HepG2 (cell line): Measurements from ENCODE around the gene MEGF10. TPM values are rescaled to one million over a fixed set of nuclear protein-coding genes. Genes with fewer than 3 reads are reported as not detected.

Source experiments
- ATAC-seq: fragments of 200-7000 bp; cut with Tn5 transposase; 3 replicates; pipeline ENCODE4 v1.9.1; 2020; ENCODE audit warnings: mild to moderate bottlenecking, moderate library complexity
- BruUV-seq: library from RNA; stranded (reverse); fragments of 400-500 nt; replicated peaks from 2 replicates; lab custom pipeline; 2021; lab: Mats Ljungman, UMichigan
- CTCF ChIA-PET: fragments of 300-600 bp; formaldehyde crosslinking; extraction: SDS; loops from one replicate; lab custom pipeline; 2021; ENCODE audit warnings: low total read pairs, inconsistent platforms, low intra/inter-chr PET ratio; lab: Yijun Ruan, JAX
- POLR2A ChIA-PET: fragments of 350-600 bp; sonication (Branson Sonifier 250); formaldehyde crosslinking; loops from one replicate; lab custom pipeline; 2020; ENCODE audit warnings: antibody characterized with exemption, inconsistent platforms; lab: Yijun Ruan, JAX
- DNase-seq: peaks from one replicate; pipeline ENCODE4 v3.0.0-alpha.2; 2015; ENCODE audit warnings: low spot score
- FAIRE-seq: peaks from 3 replicates; lab custom pipeline; 2011; peaks lifted over from hg19 to GRCh38; lab: Jason Lieb, UNC
- H2AFZ ChIP-seq: one replicate; pipeline ENCODE4 v1.6.1; 2011; ENCODE audit warnings: low read length, inconsistent platforms
- H3K27ac ChIP-seq: fragments of 300-600 bp; 3 replicates; pipeline ENCODE4 v1.8.0; 2011; ENCODE audit warnings: mixed run types, mild to moderate bottlenecking, mixed read lengths, low read length, inconsistent platforms; ENCODE audit not compliant: insufficient read depth; ENCODE audit errors: extremely low read length
- H3K27me3 ChIP-seq, 2 experiments: fragments of 200-600 bp in 1 of 2; 2 replicates in 1 of 2; 3 replicates in 1 of 2; pipeline versions ENCODE4 v1.6.0 to v1.8.0; 2011; ENCODE audit warnings: low read length in 2 of 2, mild to moderate bottlenecking in 2 of 2, moderate library complexity in 2 of 2, inconsistent platforms in 1 of 2; ENCODE audit not compliant: insufficient read depth in 2 of 2, control insufficient read depth in 1 of 2
- H3K36me3 ChIP-seq, 2 experiments: fragments of 200-600 bp in 1 of 2; replicated peaks in 1 of 2; 2 replicates in 1 of 2; 3 replicates in 1 of 2; pipeline versions ENCODE4 v1.5.1 to v1.8.0; 2011; ENCODE audit warnings: low read length in 2 of 2, inconsistent platforms in 1 of 2; ENCODE audit not compliant: insufficient read depth in 2 of 2, control insufficient read depth in 1 of 2
- H3K4me1 ChIP-seq: 2 replicates; pipeline ENCODE4 v1.5.1; 2012; ENCODE audit warnings: low read length, inconsistent platforms; ENCODE audit not compliant: insufficient read depth
- H3K4me2 ChIP-seq: 2 replicates; pipeline ENCODE4 v1.6.0; 2011; ENCODE audit warnings: low read depth, low read length, inconsistent platforms
- H3K4me3 ChIP-seq, 3 experiments: fragments of 200-600 bp in 1 of 3; sonication (generic), shearing (Covaris generic) in 1 of 3; replicated peaks in 1 of 3; 2 replicates each; pipeline ENCODE4 v1.5.1; 2011 to 2016; ENCODE audit warnings: low read length in 3 of 3, inconsistent platforms in 2 of 3, low read depth in 2 of 3, mild to moderate bottlenecking in 2 of 3, control low read depth in 1 of 3, mixed read lengths in 1 of 3; ENCODE audit not compliant: insufficient read depth in 1 of 3
- H3K79me2 ChIP-seq: one replicate; pipeline ENCODE4 v1.6.1; 2011; ENCODE audit warnings: low read length, inconsistent platforms; ENCODE audit not compliant: insufficient read depth
- H3K9ac ChIP-seq: 2 replicates; pipeline ENCODE4 v1.6.0; 2011; ENCODE audit warnings: mild to moderate bottlenecking, low read depth, low read length, inconsistent platforms; ENCODE audit not compliant: insufficient read depth
- H3K9me3 ChIP-seq: 2 replicates; pipeline ENCODE4 v1.5.1; 2012; ENCODE audit warnings: mild to moderate bottlenecking, low read length
- H4K20me1 ChIP-seq: 2 replicates; pipeline ENCODE4 v1.6.0; 2011; ENCODE audit warnings: inconsistent platforms, mild to moderate bottlenecking, low read length, moderate library complexity; ENCODE audit not compliant: insufficient read depth
- BCLAF1 ChIP-seq: fragments of 450-650 bp; IDR thresholded peaks from 2 replicates; pipeline ENCODE4 v1.6.1; 2017; ENCODE audit warnings: mild to moderate bottlenecking
- HDAC1 ChIP-seq: sonication (generic); formaldehyde crosslinking; IDR thresholded peaks from 2 replicates; pipeline ENCODE4 v1.5.1; 2020; ENCODE audit warnings: mild to moderate bottlenecking, missing genetic modification reagents
- IKZF1 ChIP-seq: fragments of 450-650 bp; IDR thresholded peaks from 2 replicates; pipeline ENCODE4 v1.7.1; 2016
- IKZF4 ChIP-seq: sonication (generic); formaldehyde crosslinking; IDR thresholded peaks from 2 replicates; pipeline ENCODE4 v1.5.1; 2020; ENCODE audit warnings: borderline replicate concordance, mild to moderate bottlenecking, low read depth, missing genetic modification reagents; ENCODE audit errors: not compliant biosample characterization
- KDM5B ChIP-seq: sonication (generic); formaldehyde crosslinking; IDR thresholded peaks from 2 replicates; pipeline ENCODE4 v1.4.0; 2020; ENCODE audit warnings: missing genetic modification reagents, mild to moderate bottlenecking, borderline replicate concordance
- MLLT10 ChIP-seq: sonication (generic); formaldehyde crosslinking; IDR thresholded peaks from 2 replicates; pipeline ENCODE4 v1.4.0; 2020; ENCODE audit warnings: missing genetic modification reagents
- MXI1 ChIP-seq: IDR thresholded peaks from 3 replicates; pipeline ENCODE4 v1.6.1; 2012; ENCODE audit warnings: low read depth, low read length, inconsistent platforms, borderline replicate concordance
- NR0B2 ChIP-seq: sonication (generic); formaldehyde crosslinking; IDR thresholded peaks from 2 replicates; pipeline ENCODE4 v1.4.0; 2020; ENCODE audit warnings: mild to moderate bottlenecking, missing genetic modification reagents
- ZNF17 ChIP-seq: sonication (generic); formaldehyde crosslinking; IDR thresholded peaks from 2 replicates; pipeline ENCODE4 v1.5.0; 2020; ENCODE audit warnings: mild to moderate bottlenecking, missing genetic modification reagents
- ZNF382 ChIP-seq: sonication (generic); formaldehyde crosslinking; IDR thresholded peaks from 2 replicates; pipeline ENCODE4 v1.5.0; 2020; ENCODE audit warnings: missing genetic modification reagents, mild to moderate bottlenecking, borderline replicate concordance
- ZNF562 ChIP-seq: sonication (generic); formaldehyde crosslinking; IDR thresholded peaks from 2 replicates; pipeline ENCODE4 v1.8.0; 2022; ENCODE audit warnings: missing genetic modification reagents, borderline replicate concordance
- ZNF652 ChIP-seq: IDR thresholded peaks from 2 replicates; pipeline ENCODE4 v1.6.1; 2016; ENCODE audit warnings: low read depth, borderline replicate concordance
- ZNF788 ChIP-seq: sonication (generic); formaldehyde crosslinking; IDR thresholded peaks from 2 replicates; pipeline ENCODE4 v1.5.0; 2020; ENCODE audit warnings: mild to moderate bottlenecking, missing genetic modification reagents, borderline replicate concordance
- WGBS: methylation state at CpG from one replicate; pipeline ENCODE4 v1.1.6; 2017; ENCODE audit warnings: low lambda C conversion rate; 5-methylcytosine and 5-hydroxymethylcytosine counted together
- in situ Hi-C: cut with HindIII; loops from 2 replicates; pipeline ENCODE4 v1.10.0; 2017; ENCODE audit warnings: low pct_unique_long_range_greater_than_20kb; ENCODE audit not compliant: extremely low pct_ligation_motif_present
- intact Hi-C: fragments of 100-400 bp; cut with micrococcal nuclease; formaldehyde crosslinking; loops from one replicate; pipeline ENCODE4 v1.10.0; 2022; ENCODE audit not compliant: unreplicated experiment
- polyA plus RNA-seq, 8 experiments: library from polyadenylated mRNA; depleted of rRNA in 3 of 8; stranded (reverse) in 7 of 8; unstranded in 1 of 8; fragments of >200 nt; fragmentation: Illumina TruSeq in 4 of 8; extraction: Trizol in 4 of 8; gene quantifications; 2 replicates each; pipeline versions ENCODE4 v1.2.1 to v1.2.3, GENCODE V29; 2011 to 2016; ENCODE audit warnings: low read depth in 4 of 8, missing spikeins in 1 of 8, mixed read lengths in 1 of 8; ENCODE audit not compliant: insufficient read depth in 1 of 8
- total RNA-seq, 5 experiments: library from RNA; depleted of rRNA; stranded (reverse); fragments of >200 nt; fragmentation: Illumina TruSeq; extraction: Trizol; gene quantifications; 2 replicates each; pipeline ENCODE4 v1.2.3, GENCODE V29; 2016; ENCODE audit warnings: low read depth in 1 of 5
- TF ChIP-seq, protein P1 (sequence below): sonication (generic); formaldehyde crosslinking; IDR thresholded peaks from 2 replicates; pipeline ENCODE4 v1.4.0; 2020; ENCODE audit warnings: missing genetic modification reagents

Gene MEGF10
- total and polyA plus RNA-seq, 2 of the 13 experiments (the other 11 are each of a cell fraction or from before 2014, with no cell fraction given), result not detected

DNA sequence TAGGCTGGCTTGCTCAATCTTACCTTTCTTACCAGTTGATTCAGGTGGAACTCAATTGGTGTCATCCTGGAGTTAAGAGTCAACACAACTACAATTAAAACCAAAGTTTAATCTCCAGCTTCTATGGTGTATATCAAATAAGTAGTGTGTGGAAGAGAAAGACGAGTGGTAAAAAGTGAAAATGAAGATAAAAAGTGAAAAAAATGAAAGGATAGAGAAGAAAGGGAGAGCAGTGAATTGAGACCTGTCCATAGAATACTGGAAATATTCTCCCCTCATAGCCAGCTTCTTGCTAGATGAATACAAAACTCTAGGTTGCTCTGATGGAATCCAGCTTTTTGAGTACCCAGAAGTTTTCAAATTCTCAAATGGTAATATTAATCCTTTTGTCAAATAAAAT, 76.4 kb downstream of the MEGF10 start:
- no peak overlapping the region for H3K27ac ChIP-seq
- 12% methylated on average over 1 of the region's 1 CpG for WGBS
- in situ Hi-C loops (no loop called here), intact Hi-C loops (no loop called here)
- FAIRE-seq, result no peak
- TF ChIP-seq ZNF382 (CRISPR knock-in tag) (no peak), KDM5B (CRISPR knock-in tag) (no peak), ZNF17 (CRISPR knock-in tag) (no peak), IKZF1 (no peak), ZNF788 (no peak)
- H4K20me1 ChIP-seq, result no peaks in the 10 kb centered on the region
- no peaks in the 10 kb centered on the region for H3K79me2 ChIP-seq
- ChIA-PET POLR2A (no interaction called here), CTCF (no interaction called here)
- ATAC-seq, result no peak
- H3K9ac ChIP-seq, result no peak overlapping the region
- BruUV-seq, result no TSS peak
- H3K4me2 ChIP-seq, result no peak overlapping the region
- no peaks in the 10 kb centered on the region for H3K36me3 ChIP-seq
- H3K27me3 ChIP-seq, result 0 out of 5 replicates have a peak, but pooled peaks cover 0 to 1% of the 10 kb centered on the region in 2 experiments
- H3K4me1 ChIP-seq, result no peaks in the 10 kb centered on the region
- H2AFZ ChIP-seq, result no peak overlapping the region
- H3K4me3 ChIP-seq, result no peak overlapping the region
- DNase-seq, result no peak
- H3K9me3 ChIP-seq, result no peaks in the 10 kb centered on the region

GRCh38 chr5:127367946-127368465, 77.4 kb downstream of the MEGF10 start:
- POLR2A ChIA-PET, result no interaction called here
- H3K4me1 ChIP-seq, result no peaks in the 10 kb centered on the region
- FAIRE-seq (no peak), DNase-seq (no peak), ATAC-seq (no peak)
- H2AFZ ChIP-seq, result no peak overlapping the region
- no peaks in the 10 kb centered on the region for H4K20me1 ChIP-seq
- 0% methylated on average over 1 of the region's 1 CpG for WGBS
- H3K4me3 ChIP-seq, result no peak overlapping the region
- no peak overlapping the region for H3K9ac ChIP-seq
- no peak overlapping the region for H3K4me2 ChIP-seq
- H3K36me3 ChIP-seq, result no peaks in the 10 kb centered on the region
- H3K9me3 ChIP-seq, result no peaks in the 10 kb centered on the region
- 0 out of 5 replicates have a peak, but pooled peaks cover 0 to 1% of the 10 kb centered on the region in 2 experiments for H3K27me3 ChIP-seq
- no peak overlapping the region for H3K27ac ChIP-seq
- H3K79me2 ChIP-seq, result no peaks in the 10 kb centered on the region
- intact Hi-C loops (no loop called here), in situ Hi-C loops (no loop called here)
- TF ChIP-seq NR0B2, result no peak
- no peak for TF ChIP-seq BCLAF1
- TF ChIP-seq HDAC1 (CRISPR knock-in tag), result no peak
- no peak for TF ChIP-seq MXI1
- TF ChIP-seq ZNF562, result no peak
- no peak for TF ChIP-seq MLLT10 (CRISPR knock-in tag)
- TF ChIP-seq, protein P1, sequence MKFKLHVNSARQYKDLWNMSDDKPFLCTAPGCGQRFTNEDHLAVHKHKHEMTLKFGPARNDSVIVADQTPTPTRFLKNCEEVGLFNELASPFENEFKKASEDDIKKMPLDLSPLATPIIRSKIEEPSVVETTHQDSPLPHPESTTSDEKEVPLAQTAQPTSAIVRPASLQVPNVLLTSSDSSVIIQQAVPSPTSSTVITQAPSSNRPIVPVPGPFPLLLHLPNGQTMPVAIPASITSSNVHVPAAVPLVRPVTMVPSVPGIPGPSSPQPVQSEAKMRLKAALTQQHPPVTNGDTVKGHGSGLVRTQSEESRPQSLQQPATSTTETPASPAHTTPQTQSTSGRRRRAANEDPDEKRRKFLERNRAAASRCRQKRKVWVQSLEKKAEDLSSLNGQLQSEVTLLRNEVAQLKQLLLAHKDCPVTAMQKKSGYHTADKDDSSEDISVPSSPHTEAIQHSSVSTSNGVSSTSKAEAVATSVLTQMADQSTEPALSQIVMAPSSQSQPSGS, result no peak
- TF ChIP-seq IKZF4 (CRISPR knock-in tag), result no peak
- TF ChIP-seq ZNF652, result no peak
- BruUV-seq, result no TSS peak
- CTCF ChIA-PET, result no interaction called here
